ENCODE results near the gene IER3. TPM values are rescaled to one million over a fixed set of nuclear protein-coding genes. Genes with fewer than 3 reads are reported as not detected.

IER3 gene, protein sequence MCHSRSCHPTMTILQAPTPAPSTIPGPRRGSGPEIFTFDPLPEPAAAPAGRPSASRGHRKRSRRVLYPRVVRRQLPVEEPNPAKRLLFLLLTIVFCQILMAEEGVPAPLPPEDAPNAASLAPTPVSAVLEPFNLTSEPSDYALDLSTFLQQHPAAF
- 10 to 100 TPM; 19.5 to 27.0 (median 25.1) TPM for polyA plus RNA-seq (ENCODE audit: insufficient read length in 4 of 4)

DNA sequence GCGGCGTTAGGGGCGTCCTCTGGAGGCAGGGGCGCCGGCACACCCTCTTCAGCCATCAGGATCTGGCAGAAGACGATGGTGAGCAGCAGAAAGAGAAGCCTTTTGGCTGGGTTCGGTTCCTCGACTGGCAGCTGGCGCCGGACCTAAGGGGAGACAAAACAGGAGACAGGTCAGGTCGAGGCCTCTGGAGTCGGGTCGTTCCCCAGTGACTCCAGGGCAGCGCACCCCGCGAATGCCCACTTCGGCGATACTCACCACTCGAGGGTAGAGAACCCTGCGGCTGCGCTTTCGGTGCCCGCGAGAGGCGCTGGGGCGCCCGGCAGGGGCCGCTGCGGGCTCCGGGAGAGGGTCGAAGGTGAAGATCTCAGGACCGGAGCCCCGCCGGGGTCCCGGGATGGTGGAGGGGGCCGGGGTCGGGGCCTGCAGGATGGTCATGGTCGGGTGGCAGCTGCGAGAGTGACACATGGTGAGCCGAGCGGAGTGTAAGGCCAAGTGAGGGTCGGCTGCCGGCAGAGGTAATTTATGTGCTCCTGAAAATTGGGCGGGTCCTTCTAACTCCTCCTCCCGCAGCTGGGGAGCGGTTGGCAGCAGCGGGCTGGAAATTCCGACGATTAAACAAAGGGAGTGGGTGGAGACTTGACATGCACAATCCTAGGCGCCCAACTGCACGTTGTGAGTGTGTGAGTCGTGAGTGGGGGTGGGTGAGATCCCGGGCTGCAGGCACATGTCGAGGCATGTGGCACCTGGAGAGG lies at the start of gene IER3:
Gene IER3, minus strand, starts transcription at position 494 of the 752 bp plus-strand sequence. Its CDS starts 29 bp downstream, at position 465.
- peak in 3 of 4 donors; percentile 77 to 81 (median 78) for DNase-seq (ENCODE audit: low read depth in 4 of 4, low spot score in 3 of 4)

GRCh38 chr6:30793521-30794194 lies 49.3 kb upstream of the IER3 start:
- DNase-seq (ENCODE audit: low read depth in 4 of 4, low spot score in 3 of 4), result no peak

DNA sequence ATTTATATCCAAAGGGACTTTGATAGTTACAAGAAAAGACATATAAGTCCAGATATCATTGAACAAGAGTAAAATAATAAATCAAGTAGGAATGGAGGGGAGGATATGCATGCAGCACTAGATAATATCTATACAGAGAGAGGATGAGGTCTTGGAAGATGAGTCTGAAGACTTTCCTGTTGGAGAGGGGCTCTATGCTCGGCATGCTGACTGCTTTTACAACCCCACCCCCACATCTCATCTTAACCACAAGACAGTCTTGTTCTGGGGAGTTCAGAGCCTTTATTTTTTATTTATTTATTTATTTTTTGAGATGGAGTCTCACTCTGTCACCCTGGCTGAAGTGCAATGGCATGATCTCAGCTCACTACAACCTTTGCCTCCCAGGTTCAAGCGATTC lies 48.4 kb upstream of the IER3 start:
- DNase-seq (ENCODE audit: low read depth in 4 of 4, low spot score in 3 of 4), result no peak

- no peak for DNase-seq (ENCODE audit: low read depth in 4 of 4, low spot score in 3 of 4)
These were observed 46.5 kb upstream of the IER3 start for GRCh38 chr6:30790724-30791383.

GRCh38 chr6:30789606-30790005 lies 45.3 kb upstream of the IER3 start:
- no peak for DNase-seq (ENCODE audit: low read depth in 4 of 4, low spot score in 3 of 4)

DNA sequence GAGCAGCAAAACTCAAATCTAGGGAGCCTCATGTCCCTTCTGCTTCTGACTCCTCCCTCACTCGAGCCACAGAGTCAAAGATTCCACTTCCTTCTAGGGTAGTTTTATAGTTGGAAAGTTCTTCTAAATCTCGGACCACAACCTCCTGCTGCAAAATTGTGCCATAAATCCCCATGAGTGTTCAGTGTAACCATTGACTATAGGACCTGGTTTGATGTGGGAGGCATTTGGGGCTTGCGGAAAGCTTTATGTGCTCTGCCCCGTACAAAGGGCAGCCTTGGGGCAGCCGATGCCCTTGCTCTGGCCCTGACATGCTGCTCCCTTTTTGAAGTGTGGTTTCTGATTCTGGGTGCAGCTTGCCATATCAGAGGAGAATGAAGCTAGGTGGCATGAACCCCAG lies 43.6 kb upstream of the IER3 start:
- DNase-seq (ENCODE audit: low read depth in 4 of 4, low spot score in 3 of 4), result no peak

- no peak for DNase-seq (ENCODE audit: low read depth in 4 of 4, low spot score in 3 of 4)
These were observed 38.2 kb upstream of the IER3 start for GRCh38 chr6:30782425-30783014.

DNA sequence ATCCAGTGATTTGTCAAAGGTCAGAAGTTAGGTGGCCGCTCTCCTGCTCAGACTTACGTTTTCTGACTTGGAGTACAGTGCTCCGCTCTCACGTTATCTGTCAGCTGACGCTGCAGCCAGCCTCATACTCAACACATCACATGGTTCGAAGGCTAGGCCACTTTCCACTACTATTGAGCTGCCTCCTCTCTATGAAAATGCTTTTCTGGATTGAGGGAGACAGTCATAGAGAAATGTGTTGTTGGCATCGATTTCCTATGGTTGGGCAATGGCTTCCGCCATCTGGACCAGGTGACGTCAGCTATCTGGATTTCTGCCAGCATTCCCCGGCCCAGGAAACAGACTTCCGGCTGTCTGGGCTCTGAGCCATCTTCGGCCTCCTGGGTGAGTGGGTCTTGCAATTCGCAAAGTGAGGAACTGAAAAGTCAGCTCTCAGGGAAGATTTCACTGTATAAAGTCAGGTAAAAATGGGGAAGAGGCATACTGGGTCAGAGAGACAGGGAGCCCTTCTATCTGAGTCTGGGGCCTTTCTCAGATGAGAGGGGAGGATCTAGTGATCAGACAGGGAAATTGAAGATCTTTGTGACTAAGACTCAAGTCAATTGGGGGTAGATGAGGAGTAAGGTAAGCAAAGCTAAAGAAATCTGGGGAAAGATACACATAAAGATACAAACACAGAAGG lies 37.5 kb upstream of the IER3 start:
- peak in 2 of 4 donors; percentile 39 to 53 for DNase-seq (ENCODE audit: low read depth in 4 of 4, low spot score in 3 of 4)

GRCh38 chr6:30781395-30781742 lies 37.0 kb upstream of the IER3 start:
- DNase-seq (ENCODE audit: low read depth in 4 of 4, low spot score in 3 of 4), result no peak

GRCh38 chr6:30780642-30780920 lies 36.2 kb upstream of the IER3 start:
- no peak for DNase-seq (ENCODE audit: low read depth in 4 of 4, low spot score in 3 of 4)

GRCh38 chr6:30779850-30780641 lies 35.7 kb upstream of the IER3 start:
- no peak for DNase-seq (ENCODE audit: low read depth in 4 of 4, low spot score in 3 of 4)

- no peak for DNase-seq (ENCODE audit: low read depth in 4 of 4, low spot score in 3 of 4)
These were observed 33.8 kb upstream of the IER3 start for GRCh38 chr6:30778001-30778635.

DNA sequence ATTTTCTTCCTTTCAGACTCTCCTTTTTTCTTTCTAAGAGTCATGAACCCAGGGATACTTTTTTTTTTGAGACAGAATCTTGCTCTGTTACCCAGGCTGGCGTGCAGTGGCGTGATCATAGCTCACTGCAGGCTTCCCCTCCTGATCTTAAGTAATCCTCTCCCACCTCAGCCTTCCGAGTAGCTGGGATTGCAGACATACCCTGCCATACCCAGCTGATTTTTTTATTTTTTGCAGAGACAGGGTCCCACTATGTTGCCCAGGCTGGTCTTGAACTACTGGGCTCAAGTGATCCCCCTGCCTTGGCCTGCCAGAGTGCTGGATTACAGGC lies 32.8 kb upstream of the IER3 start:
- no peak for DNase-seq (ENCODE audit: low read depth in 4 of 4, low spot score in 3 of 4)

DNA sequence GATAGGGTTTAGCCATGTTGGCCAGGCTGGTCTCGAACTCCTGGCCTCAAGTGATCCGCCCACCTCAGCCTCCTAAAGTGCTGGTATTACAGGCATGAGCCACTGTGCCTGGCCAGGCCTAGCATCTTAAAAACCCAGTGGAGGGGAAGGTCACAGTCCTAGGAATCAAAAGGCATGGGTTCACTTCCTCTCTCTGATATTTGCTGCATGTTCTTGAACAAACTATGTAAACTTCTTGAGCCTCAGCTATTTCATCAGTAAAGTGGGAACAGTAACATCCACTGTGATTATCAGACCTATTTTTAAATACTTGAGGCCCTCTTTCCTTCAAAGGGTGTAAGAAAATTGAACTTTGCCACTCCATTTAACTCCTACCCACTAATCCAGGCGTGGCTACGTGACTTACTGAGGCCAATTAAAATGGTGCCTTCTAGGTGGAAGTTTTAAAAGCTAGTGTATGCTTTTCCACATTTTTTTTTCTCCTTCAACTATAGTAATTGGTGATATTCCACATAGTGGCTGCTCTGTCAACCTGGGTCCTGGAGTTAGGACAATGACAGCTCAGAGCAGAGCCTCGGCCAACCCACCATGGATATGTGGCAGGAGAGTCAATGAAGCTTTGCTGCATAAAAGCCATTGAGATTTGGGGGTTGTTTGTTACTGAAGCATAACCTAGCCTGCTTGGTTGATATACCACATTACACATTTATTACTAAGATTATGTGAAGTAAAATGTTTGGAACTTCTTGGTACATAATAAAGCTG lies 32.2 kb upstream of the IER3 start:
- no peak for DNase-seq (ENCODE audit: low read depth in 4 of 4, low spot score in 3 of 4)

DNA sequence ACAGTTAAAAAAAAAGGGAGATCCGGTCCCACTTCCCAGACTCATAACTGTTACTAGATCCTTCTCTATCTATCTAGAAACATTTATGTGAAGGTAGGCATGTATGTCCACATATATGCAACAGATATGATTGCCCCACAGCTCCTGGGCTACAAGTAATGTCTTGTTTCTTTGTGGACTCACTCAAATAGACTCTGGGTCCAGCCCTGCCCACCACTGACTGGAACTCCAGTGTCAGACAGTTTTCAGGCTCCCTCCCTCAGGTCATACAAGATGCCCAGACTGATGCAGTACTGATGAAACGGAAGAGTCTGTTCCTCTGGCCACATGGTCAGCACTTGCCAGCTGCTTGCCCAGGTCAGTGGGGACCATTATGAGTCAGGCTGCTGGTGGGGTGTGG lies 30.8 kb upstream of the IER3 start:
- no peak for DNase-seq (ENCODE audit: low read depth in 4 of 4, low spot score in 3 of 4)

DNA sequence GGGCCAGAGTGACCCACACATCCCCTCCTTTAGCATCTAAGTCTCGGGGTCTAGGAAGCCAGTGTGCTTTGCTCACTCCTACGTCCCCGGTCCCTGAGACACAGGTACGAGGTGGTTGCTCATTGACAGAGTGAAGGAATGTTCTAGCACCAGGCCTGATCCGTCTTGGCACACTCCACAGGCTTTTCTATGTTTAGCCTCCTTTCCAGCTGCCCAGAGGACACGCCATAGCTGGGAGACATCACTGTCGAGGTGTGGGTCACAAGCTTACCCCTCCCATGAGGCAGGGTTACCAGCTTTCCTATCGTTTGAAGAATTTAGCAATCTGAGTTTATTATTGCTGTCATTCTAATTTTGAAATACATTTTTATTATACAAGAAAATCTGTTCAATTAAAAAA lies 30.4 kb upstream of the IER3 start:
- no peak for DNase-seq (ENCODE audit: low read depth in 4 of 4, low spot score in 3 of 4)

- DNase-seq (ENCODE audit: low read depth in 4 of 4, low spot score in 3 of 4), result no peak
These were observed 26.2 kb upstream of the IER3 start for GRCh38 chr6:30770592-30770991.

- no peak for DNase-seq (ENCODE audit: low read depth in 4 of 4, low spot score in 3 of 4)
These were observed 25.6 kb upstream of the IER3 start for GRCh38 chr6:30769853-30770524.
